ENCODE measurements around the gene KCNQ4.

GRCh38 chr1:40760984-40761383 lies 22.6 kb upstream of the KCNQ4 start:
- TF ChIP-seq CTCF (IDR thresholded peaks at IDR 0.05) (no peak), POLR2A (IDR thresholded peaks at IDR 0.05) (no peak)
